ENCODE measurements around the gene RPL7A. TPM values are rescaled to one million over a fixed set of nuclear protein-coding genes. Genes with fewer than 3 reads are reported as not detected.

RPL7A gene
- total and polyA plus RNA-seq, 2 of the 13 experiments (the other 11 are each of a cell fraction or from before 2014, with no cell fraction given): 2,401 to 2,938 TPM

DNA sequence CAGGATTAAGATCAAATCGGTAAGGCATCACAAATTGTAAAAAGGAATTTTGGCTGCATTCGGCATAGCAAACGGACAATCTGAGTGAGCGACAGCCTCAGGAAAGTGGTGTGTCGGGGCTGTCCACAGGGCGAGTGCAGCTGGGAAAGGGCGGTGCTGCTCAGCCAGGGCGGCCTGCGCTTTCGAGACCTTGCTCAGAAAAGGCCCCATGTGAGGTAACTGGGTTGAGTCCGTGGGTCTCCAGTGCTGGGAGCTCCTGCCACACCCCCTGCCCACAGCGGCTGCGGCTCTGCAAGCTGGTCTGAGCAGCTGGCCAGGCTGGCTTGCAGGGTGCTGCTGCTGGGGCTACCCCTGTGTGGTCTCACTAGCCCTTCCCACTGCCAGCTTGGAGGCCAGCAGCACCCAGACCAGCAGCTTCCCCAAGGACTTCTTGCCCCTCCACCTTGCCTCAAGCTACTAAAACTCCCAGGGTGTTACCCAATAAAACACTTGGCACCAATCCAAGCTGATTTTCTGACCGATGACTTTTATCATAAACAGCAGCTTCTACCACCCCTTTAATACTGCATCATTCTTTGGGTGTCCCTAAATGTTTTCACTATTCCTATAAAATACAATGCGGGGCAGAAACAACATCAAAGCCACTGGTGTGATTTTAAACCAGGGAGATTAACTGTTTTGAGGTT is 14.5 kb downstream of the RPL7A start (continued):
- TF ChIP-seq ZNF207 (IDR thresholded peaks at IDR 0.05; ENCODE audit: borderline replicate concordance) (no peak), ZNF570 (CRISPR knock-in tag; IDR thresholded peaks at IDR 0.05; ENCODE audit: borderline replicate concordance) (no peak), RBM22 (optimal IDR thresholded peaks at IDR 0.05; ENCODE audit: low read length) (peak; percentile 64), ZNF790 (CRISPR knock-in tag; IDR thresholded peaks at IDR 0.05; ENCODE audit: borderline replicate concordance) (no peak), POLR2AphosphoS5 (IDR thresholded peaks at IDR 0.05; ENCODE audit: low read depth, low read length) (no peak), MIXL1 (CRISPR knock-in tag; IDR thresholded peaks at IDR 0.05) (no peak), ZNF430 (CRISPR knock-in tag; IDR thresholded peaks at IDR 0.05) (no peak), ZFP62 (CRISPR knock-in tag; IDR thresholded peaks at IDR 0.05) (no peak), REPIN1 (CRISPR knock-in tag; IDR thresholded peaks at IDR 0.05; ENCODE audit: borderline replicate concordance, low read depth) (no peak), EP300 (IDR thresholded peaks at IDR 0.05; ENCODE audit: low read depth in 2 of 2, low read length in 2 of 2) (no peak), EP300 (CRISPR knock-in tag; IDR thresholded peaks at IDR 0.05; ENCODE audit: borderline replicate concordance) (no peak), RAD21 (CRISPR knock-in tag; IDR thresholded peaks at IDR 0.05) (peak; percentile 43; the same call in 1 of the 2 replicates), GABPB1 (CRISPR knock-in tag; IDR thresholded peaks at IDR 0.05) (no peak), ZNF282 (IDR thresholded peaks at IDR 0.05; ENCODE audit: partially characterized antibody) (no peak), RBFOX2 (IDR thresholded peaks at IDR 0.05; ENCODE audit: low read depth, low read length) (peak; percentile 75)
- TF ChIP-seq, protein P1, sequence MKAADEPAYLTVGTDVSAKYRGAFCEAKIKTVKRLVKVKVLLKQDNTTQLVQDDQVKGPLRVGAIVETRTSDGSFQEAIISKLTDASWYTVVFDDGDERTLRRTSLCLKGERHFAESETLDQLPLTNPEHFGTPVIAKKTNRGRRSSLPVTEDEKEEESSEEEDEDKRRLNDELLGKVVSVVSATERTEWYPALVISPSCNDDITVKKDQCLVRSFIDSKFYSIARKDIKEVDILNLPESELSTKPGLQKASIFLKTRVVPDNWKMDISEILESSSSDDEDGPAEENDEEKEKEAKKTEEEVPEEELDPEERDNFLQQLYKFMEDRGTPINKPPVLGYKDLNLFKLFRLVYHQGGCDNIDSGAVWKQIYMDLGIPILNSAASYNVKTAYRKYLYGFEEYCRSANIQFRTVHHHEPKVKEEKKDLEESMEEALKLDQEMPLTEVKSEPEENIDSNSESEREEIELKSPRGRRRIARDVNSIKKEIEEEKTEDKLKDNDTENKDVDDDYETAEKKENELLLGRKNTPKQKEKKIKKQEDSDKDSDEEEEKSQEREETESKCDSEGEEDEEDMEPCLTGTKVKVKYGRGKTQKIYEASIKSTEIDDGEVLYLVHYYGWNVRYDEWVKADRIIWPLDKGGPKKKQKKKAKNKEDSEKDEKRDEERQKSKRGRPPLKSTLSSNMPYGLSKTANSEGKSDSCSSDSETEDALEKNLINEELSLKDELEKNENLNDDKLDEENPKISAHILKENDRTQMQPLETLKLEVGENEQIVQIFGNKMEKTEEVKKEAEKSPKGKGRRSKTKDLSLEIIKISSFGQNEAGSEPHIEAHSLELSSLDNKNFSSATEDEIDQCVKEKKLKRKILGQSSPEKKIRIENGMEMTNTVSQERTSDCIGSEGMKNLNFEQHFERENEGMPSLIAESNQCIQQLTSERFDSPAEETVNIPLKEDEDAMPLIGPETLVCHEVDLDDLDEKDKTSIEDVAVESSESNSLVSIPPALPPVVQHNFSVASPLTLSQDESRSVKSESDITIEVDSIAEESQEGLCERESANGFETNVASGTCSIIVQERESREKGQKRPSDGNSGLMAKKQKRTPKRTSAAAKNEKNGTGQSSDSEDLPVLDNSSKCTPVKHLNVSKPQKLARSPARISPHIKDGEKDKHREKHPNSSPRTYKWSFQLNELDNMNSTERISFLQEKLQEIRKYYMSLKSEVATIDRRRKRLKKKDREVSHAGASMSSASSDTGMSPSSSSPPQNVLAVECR (CRISPR knock-in tag; IDR thresholded peaks at IDR 0.05; ENCODE audit: borderline replicate concordance): no peak
- TF ChIP-seq, protein P2, sequence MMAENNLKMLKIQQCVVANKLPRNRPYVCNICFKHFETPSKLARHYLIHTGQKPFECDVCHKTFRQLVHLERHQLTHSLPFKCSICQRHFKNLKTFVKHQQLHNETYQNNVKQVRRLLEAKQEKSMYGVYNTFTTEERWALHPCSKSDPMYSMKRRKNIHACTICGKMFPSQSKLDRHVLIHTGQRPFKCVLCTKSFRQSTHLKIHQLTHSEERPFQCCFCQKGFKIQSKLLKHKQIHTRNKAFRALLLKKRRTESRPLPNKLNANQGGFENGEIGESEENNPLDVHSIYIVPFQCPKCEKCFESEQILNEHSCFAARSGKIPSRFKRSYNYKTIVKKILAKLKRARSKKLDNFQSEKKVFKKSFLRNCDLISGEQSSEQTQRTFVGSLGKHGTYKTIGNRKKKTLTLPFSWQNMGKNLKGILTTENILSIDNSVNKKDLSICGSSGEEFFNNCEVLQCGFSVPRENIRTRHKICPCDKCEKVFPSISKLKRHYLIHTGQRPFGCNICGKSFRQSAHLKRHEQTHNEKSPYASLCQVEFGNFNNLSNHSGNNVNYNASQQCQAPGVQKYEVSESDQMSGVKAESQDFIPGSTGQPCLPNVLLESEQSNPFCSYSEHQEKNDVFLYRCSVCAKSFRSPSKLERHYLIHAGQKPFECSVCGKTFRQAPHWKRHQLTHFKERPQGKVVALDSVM (CRISPR knock-in tag; IDR thresholded peaks at IDR 0.05): no peak

All from HepG2 (cell line).